ENCODE measurements around the gene LCE6A.

The LCE6A gene

GRCh38 chr1:152842556-152842955 lies at the start of gene LCE6A:
LCE6A (plus strand) TSS chr1:152842856; CDS start chr1:152843521, 665 bp downstream.
- Histone ChIP-seq H3K27ac (ENCODE audit: low read depth, low read length) (no peak within 1 kb of the TSS), H3K4me1 (ENCODE audit: control insufficient read depth in 1 of 2, insufficient read depth in 2 of 2, low read length in 2 of 2) (no peaks in the 10 kb centered on the region), H3K4me3 (ENCODE audit: low read depth in 1 of 2, low read length in 2 of 2) (no peak within 1 kb of the TSS), H3K9ac (ENCODE audit: low read depth in 1 of 2, low read length in 2 of 2) (no peak within 1 kb of the TSS), H3K36me3 (ENCODE audit: control insufficient read depth in 1 of 2, insufficient read depth in 2 of 2, low read length in 2 of 2) (no peaks in the 10 kb centered on the region), H3K9me3 (ENCODE audit: control insufficient read depth in 1 of 2, low read length in 2 of 2) (no peaks in the 10 kb centered on the region), H3K27me3 (ENCODE audit: control insufficient read depth in 1 of 2, insufficient read depth in 2 of 2, low read length in 2 of 2) (no peaks in the 10 kb centered on the region)

DNA sequence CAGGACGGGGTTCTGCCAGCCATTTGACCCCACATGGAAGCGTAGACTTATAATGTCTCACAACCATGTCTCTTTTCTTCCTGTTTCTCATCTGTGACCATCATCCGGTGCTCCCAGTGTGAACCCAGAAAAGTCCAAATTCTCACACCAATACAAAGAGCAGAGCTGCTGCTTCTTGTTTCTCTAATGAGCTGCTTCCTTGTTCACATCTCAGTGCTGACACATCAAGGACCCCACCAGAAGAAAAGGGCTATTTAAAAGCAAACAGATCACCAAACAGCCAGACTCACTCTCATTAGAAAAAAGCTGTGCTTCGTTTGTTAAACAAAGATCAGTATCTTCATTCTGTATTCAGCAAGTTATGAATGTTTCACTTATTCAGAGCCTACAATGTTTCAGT lies 47.0 kb upstream of the LCE6A start:
- no peaks in the 10 kb centered on the region for H3K36me3 ChIP-seq (ENCODE audit: control insufficient read depth in 1 of 2, insufficient read depth in 2 of 2, low read length in 2 of 2)
- no peak overlapping the region for H3K27ac ChIP-seq (ENCODE audit: low read depth, low read length)
- H3K27me3 ChIP-seq (ENCODE audit: control insufficient read depth in 1 of 2, insufficient read depth in 2 of 2, low read length in 2 of 2) = no peaks in the 10 kb centered on the region
- H3K9ac ChIP-seq (ENCODE audit: low read depth in 1 of 2, low read length in 2 of 2) = no peak overlapping the region
- no peak overlapping the region for H3K4me3 ChIP-seq (ENCODE audit: low read depth in 1 of 2, low read length in 2 of 2)
- no peaks in the 10 kb centered on the region for H3K4me1 ChIP-seq (ENCODE audit: control insufficient read depth in 1 of 2, insufficient read depth in 2 of 2, low read length in 2 of 2)
- no peaks in the 10 kb centered on the region for H3K9me3 ChIP-seq (ENCODE audit: control insufficient read depth in 1 of 2, low read length in 2 of 2)

GRCh38 chr1:152796421-152796820 lies 46.2 kb upstream of the LCE6A start, which contains the start of gene LCE1D:
LCE1D (plus strand) TSS chr1:152796721; CDS start chr1:152797795, 1,074 bp downstream.
- Histone ChIP-seq H3K4me3 (ENCODE audit: low read depth in 1 of 2, low read length in 2 of 2) (no peak within 1 kb of the TSS), H3K4me1 (ENCODE audit: control insufficient read depth in 1 of 2, insufficient read depth in 2 of 2, low read length in 2 of 2) (no peaks in the 10 kb centered on the region), H3K27ac (ENCODE audit: low read depth, low read length) (no peak within 1 kb of the TSS), H3K9me3 (ENCODE audit: control insufficient read depth in 1 of 2, low read length in 2 of 2) (no peaks in the 10 kb centered on the region), H3K27me3 (ENCODE audit: control insufficient read depth in 1 of 2, insufficient read depth in 2 of 2, low read length in 2 of 2) (no peaks in the 10 kb centered on the region), H3K36me3 (ENCODE audit: control insufficient read depth in 1 of 2, insufficient read depth in 2 of 2, low read length in 2 of 2) (no peaks in the 10 kb centered on the region), H3K9ac (ENCODE audit: low read depth in 1 of 2, low read length in 2 of 2) (no peak within 1 kb of the TSS)

- no peak overlapping the region for H3K27ac ChIP-seq (ENCODE audit: low read depth, low read length)
- no peaks in the 10 kb centered on the region for H3K9me3 ChIP-seq (ENCODE audit: control insufficient read depth in 1 of 2, low read length in 2 of 2)
- no peaks in the 10 kb centered on the region for H3K27me3 ChIP-seq (ENCODE audit: control insufficient read depth in 1 of 2, insufficient read depth in 2 of 2, low read length in 2 of 2)
- no peaks in the 10 kb centered on the region for H3K4me1 ChIP-seq (ENCODE audit: control insufficient read depth in 1 of 2, insufficient read depth in 2 of 2, low read length in 2 of 2)
- no peak overlapping the region for H3K9ac ChIP-seq (ENCODE audit: low read depth in 1 of 2, low read length in 2 of 2)
- H3K36me3 ChIP-seq (ENCODE audit: control insufficient read depth in 1 of 2, insufficient read depth in 2 of 2, low read length in 2 of 2) = no peaks in the 10 kb centered on the region
- no peak overlapping the region for H3K4me3 ChIP-seq (ENCODE audit: low read depth in 1 of 2, low read length in 2 of 2)
These were observed 41.3 kb upstream of the LCE6A start for GRCh38 chr1:152801333-152801732.

DNA sequence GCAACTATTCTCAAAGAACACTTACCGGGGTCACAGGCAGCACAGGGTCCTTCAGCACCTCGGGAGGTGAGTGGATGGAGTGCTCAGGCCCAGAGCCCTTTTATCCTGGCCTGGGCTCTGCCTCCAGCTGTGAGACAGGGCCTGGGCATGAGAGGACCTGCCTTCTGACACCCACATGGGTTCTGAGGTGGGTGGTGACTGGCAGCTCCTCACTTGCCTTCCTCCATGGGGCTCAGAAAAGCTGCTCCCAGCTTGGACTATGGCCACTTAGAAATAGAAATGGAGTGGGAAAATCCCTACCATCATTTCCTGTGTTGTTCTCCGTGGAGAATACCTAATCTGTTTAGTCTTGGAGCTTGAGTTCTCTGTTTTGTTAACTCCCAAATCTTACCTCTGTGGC lies 36.1 kb upstream of the LCE6A start, which contains the start of gene LCE1C:
TSS of gene LCE1C (minus strand) at position 76 of the 400 bp plus-strand sequence. CDS start 1,173 bp downstream, outside the sequence.
- H3K4me1 ChIP-seq (ENCODE audit: control insufficient read depth in 1 of 2, insufficient read depth in 2 of 2, low read length in 2 of 2) = no peaks in the 10 kb centered on the region
- no peak within 1 kb of the TSS for H3K27ac ChIP-seq (ENCODE audit: low read depth, low read length)
- no peaks in the 10 kb centered on the region for H3K9me3 ChIP-seq (ENCODE audit: control insufficient read depth in 1 of 2, low read length in 2 of 2)
- no peak within 1 kb of the TSS for H3K4me3 ChIP-seq (ENCODE audit: low read depth in 1 of 2, low read length in 2 of 2)
- no peaks in the 10 kb centered on the region for H3K36me3 ChIP-seq (ENCODE audit: control insufficient read depth in 1 of 2, insufficient read depth in 2 of 2, low read length in 2 of 2)
- no peaks in the 10 kb centered on the region for H3K27me3 ChIP-seq (ENCODE audit: control insufficient read depth in 1 of 2, insufficient read depth in 2 of 2, low read length in 2 of 2)
- H3K9ac ChIP-seq (ENCODE audit: low read depth in 1 of 2, low read length in 2 of 2) = no peak within 1 kb of the TSS

DNA sequence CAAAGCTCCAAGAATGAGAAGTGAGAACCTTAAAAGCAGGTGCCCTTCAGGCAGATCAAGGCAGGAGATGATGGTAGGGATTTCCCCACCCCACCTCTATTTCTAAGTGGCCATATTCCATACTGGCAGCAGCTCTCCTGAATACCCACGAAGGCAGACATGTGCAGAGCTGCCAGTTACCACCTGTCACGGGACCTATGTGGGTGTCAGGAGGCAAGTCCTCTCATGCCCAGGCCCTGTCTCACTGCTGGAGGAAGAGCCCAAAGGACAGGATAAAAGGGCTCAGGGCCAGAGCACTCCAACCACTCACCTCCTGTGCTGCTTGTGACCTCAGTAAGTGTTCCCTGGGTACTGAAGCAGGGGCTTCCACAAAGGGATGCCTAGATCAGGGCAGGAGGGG lies 31.6 kb upstream of the LCE6A start:
- Histone ChIP-seq H3K9me3 (ENCODE audit: control insufficient read depth in 1 of 2, low read length in 2 of 2) (no peaks in the 10 kb centered on the region), H3K4me3 (ENCODE audit: low read depth in 1 of 2, low read length in 2 of 2) (no peak overlapping the region), H3K9ac (ENCODE audit: low read depth in 1 of 2, low read length in 2 of 2) (no peak overlapping the region), H3K4me1 (ENCODE audit: control insufficient read depth in 1 of 2, insufficient read depth in 2 of 2, low read length in 2 of 2) (no peaks in the 10 kb centered on the region), H3K36me3 (ENCODE audit: control insufficient read depth in 1 of 2, insufficient read depth in 2 of 2, low read length in 2 of 2) (no peaks in the 10 kb centered on the region), H3K27ac (ENCODE audit: low read depth, low read length) (no peak overlapping the region), H3K27me3 (ENCODE audit: control insufficient read depth in 1 of 2, insufficient read depth in 2 of 2, low read length in 2 of 2) (no peaks in the 10 kb centered on the region)

- Histone ChIP-seq H3K4me1 (ENCODE audit: control insufficient read depth in 1 of 2, insufficient read depth in 2 of 2, low read length in 2 of 2) (no peaks in the 10 kb centered on the region), H3K9me3 (ENCODE audit: control insufficient read depth in 1 of 2, low read length in 2 of 2) (no peaks in the 10 kb centered on the region), H3K4me3 (ENCODE audit: low read depth in 1 of 2, low read length in 2 of 2) (no peak within 1 kb of the TSS), H3K27ac (ENCODE audit: low read depth, low read length) (no peak within 1 kb of the TSS), H3K9ac (ENCODE audit: low read depth in 1 of 2, low read length in 2 of 2) (no peak within 1 kb of the TSS), H3K27me3 (ENCODE audit: control insufficient read depth in 1 of 2, insufficient read depth in 2 of 2, low read length in 2 of 2) (no peaks in the 10 kb centered on the region), H3K36me3 (ENCODE audit: control insufficient read depth in 1 of 2, insufficient read depth in 2 of 2, low read length in 2 of 2) (no peaks in the 10 kb centered on the region)
These were observed 31.0 kb upstream of the LCE6A start, which contains the start of gene LCE1B for GRCh38 chr1:152811671-152812070. LCE1B (plus strand) TSS chr1:152811971; CDS start chr1:152812447, 476 bp downstream.

DNA sequence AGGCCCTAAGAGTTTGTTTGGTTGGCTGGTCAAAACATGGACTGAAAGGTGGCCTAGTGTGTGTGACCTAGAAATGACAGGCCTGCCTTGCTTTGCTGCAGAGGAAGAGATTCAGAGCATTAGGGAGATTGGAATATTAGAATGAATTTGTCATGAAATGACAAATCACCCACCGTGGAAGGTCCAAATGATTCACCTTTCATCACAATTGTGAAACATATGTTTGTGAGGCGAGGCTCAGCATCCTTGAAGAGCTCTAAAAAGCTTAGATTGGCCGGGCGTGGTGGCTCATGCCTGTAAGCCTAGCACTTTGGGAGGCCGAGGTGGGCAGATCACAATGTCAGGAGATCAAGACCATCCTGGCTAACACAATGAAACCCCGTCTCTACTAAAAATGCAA lies 25.3 kb upstream of the LCE6A start:
- H3K36me3 ChIP-seq (ENCODE audit: control insufficient read depth in 1 of 2, insufficient read depth in 2 of 2, low read length in 2 of 2) = no peaks in the 10 kb centered on the region
- H3K27me3 ChIP-seq (ENCODE audit: control insufficient read depth in 1 of 2, insufficient read depth in 2 of 2, low read length in 2 of 2) = no peaks in the 10 kb centered on the region
- no peaks in the 10 kb centered on the region for H3K4me1 ChIP-seq (ENCODE audit: control insufficient read depth in 1 of 2, insufficient read depth in 2 of 2, low read length in 2 of 2)
- H3K9me3 ChIP-seq (ENCODE audit: control insufficient read depth in 1 of 2, low read length in 2 of 2) = no peaks in the 10 kb centered on the region
- H3K27ac ChIP-seq (ENCODE audit: low read depth, low read length) = no peak overlapping the region
- no peak overlapping the region for H3K4me3 ChIP-seq (ENCODE audit: low read depth in 1 of 2, low read length in 2 of 2)
- H3K9ac ChIP-seq (ENCODE audit: low read depth in 1 of 2, low read length in 2 of 2) = no peak overlapping the region

DNA sequence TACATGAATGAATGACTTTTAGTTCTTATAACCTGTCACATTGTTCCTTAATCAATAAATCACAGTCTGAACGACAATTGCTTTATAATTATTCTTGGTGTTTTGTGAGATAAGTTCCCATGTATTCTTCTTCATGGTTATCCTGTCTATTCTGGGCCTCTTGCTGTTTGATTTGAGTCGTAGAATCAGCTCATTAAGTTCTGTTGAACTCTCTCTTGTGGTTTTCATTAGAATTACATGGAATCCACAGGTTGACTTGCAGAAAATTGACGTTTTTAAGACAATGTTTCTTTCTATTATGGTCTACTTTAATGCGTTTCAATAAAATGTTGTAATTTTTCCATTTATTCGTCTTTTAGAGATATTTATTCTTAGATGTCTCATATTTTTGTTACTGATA lies 19.4 kb upstream of the LCE6A start:
- Histone ChIP-seq H3K4me1 (ENCODE audit: control insufficient read depth in 1 of 2, insufficient read depth in 2 of 2, low read length in 2 of 2) (no peaks in the 10 kb centered on the region), H3K4me3 (ENCODE audit: low read depth in 1 of 2, low read length in 2 of 2) (no peak overlapping the region), H3K27ac (ENCODE audit: low read depth, low read length) (no peak overlapping the region), H3K36me3 (ENCODE audit: control insufficient read depth in 1 of 2, insufficient read depth in 2 of 2, low read length in 2 of 2) (no peaks in the 10 kb centered on the region), H3K9me3 (ENCODE audit: control insufficient read depth in 1 of 2, low read length in 2 of 2) (no peaks in the 10 kb centered on the region), H3K27me3 (ENCODE audit: control insufficient read depth in 1 of 2, insufficient read depth in 2 of 2, low read length in 2 of 2) (no peaks in the 10 kb centered on the region), H3K9ac (ENCODE audit: low read depth in 1 of 2, low read length in 2 of 2) (no peak overlapping the region)

GRCh38 chr1:152824964-152825363 lies 17.7 kb upstream of the LCE6A start:
- H3K4me1 ChIP-seq (ENCODE audit: control insufficient read depth in 1 of 2, insufficient read depth in 2 of 2, low read length in 2 of 2) = no peaks in the 10 kb centered on the region
- H3K36me3 ChIP-seq (ENCODE audit: control insufficient read depth in 1 of 2, insufficient read depth in 2 of 2, low read length in 2 of 2) = no peaks in the 10 kb centered on the region
- H3K4me3 ChIP-seq (ENCODE audit: low read depth in 1 of 2, low read length in 2 of 2) = no peak overlapping the region
- peaks cover 0 to 3% of the 10 kb centered on the region in 2 donors for H3K27me3 ChIP-seq (ENCODE audit: control insufficient read depth in 1 of 2, insufficient read depth in 2 of 2, low read length in 2 of 2)
- H3K9ac ChIP-seq (ENCODE audit: low read depth in 1 of 2, low read length in 2 of 2) = no peak overlapping the region
- H3K9me3 ChIP-seq (ENCODE audit: control insufficient read depth in 1 of 2, low read length in 2 of 2) = no peaks in the 10 kb centered on the region
- no peak overlapping the region for H3K27ac ChIP-seq (ENCODE audit: low read depth, low read length)

GRCh38 chr1:152827173-152827572 lies 15.5 kb upstream of the LCE6A start, which contains the start of gene LCE1A:
LCE1A (plus strand) TSS chr1:152827473; CDS start chr1:152827473, 0 bp downstream.
- Histone ChIP-seq H3K9me3 (ENCODE audit: control insufficient read depth in 1 of 2, low read length in 2 of 2) (no peaks in the 10 kb centered on the region), H3K4me3 (ENCODE audit: low read depth in 1 of 2, low read length in 2 of 2) (no peak within 1 kb of the TSS), H3K27me3 (ENCODE audit: control insufficient read depth in 1 of 2, insufficient read depth in 2 of 2, low read length in 2 of 2) (peaks cover 0 to 3% of the 10 kb centered on the region in 2 donors), H3K27ac (ENCODE audit: low read depth, low read length) (no peak within 1 kb of the TSS), H3K9ac (ENCODE audit: low read depth in 1 of 2, low read length in 2 of 2) (no peak within 1 kb of the TSS), H3K36me3 (ENCODE audit: control insufficient read depth in 1 of 2, insufficient read depth in 2 of 2, low read length in 2 of 2) (no peaks in the 10 kb centered on the region), H3K4me1 (ENCODE audit: control insufficient read depth in 1 of 2, insufficient read depth in 2 of 2, low read length in 2 of 2) (no peaks in the 10 kb centered on the region)

Measured in duodenal mucosa (tissue), 2 donors.